GM19468 (cell line): ENCODE measurements around the gene PRKCH.

Experiments
- ATAC-seq: cut with Tn5 transposase; IDR thresholded peaks from one replicate; pipeline ENCODE4 v1.9.1; 2021; ENCODE audit warnings: mild to moderate bottlenecking, moderate library complexity, moderate number of reproducible peaks; ENCODE audit not compliant: unreplicated experiment; ENCODE audit errors: extremely low read depth

Gene PRKCH

GRCh38 chr14:61498811-61499210 lies 177.4 kb downstream of the PRKCH start:
- no peak for ATAC-seq

GRCh38 chr14:61499991-61500390 lies 178.6 kb downstream of the PRKCH start:
- ATAC-seq, result no peak

DNA sequence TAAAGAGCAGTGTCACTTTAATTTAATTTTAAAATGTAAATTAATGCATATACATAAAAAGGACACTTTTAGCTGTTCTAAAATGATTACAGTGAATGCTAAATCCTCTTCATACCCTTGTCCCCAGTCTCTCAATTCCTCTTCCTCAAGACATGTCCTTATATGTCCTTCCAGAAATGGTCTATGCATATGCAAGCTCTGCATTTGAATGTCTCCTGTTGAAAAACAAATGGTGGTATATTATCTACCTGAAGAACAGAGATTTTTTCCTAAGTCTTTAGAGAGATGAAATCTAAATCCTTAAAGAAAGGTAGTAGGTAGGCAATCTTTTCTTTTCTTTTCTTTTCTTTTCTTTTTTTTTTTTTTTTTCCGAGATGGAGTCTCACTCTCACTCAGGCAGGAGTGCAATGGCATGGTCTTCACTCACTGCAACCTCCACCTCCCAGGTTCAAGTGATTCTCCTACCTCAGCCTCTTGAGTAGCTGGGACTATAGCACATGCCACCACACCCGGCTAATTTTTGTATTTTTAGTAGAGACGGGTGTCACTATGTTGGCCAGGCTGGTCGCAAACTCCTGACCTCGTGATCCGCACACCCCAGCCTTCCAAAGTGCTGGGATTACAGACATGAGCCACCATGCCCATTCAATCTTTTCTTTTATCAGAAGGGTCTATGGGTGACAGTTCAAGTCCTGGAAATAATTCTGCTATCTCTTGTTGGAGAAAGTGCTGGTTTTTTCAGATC lies 180.5 kb downstream of the PRKCH start:
- ATAC-seq, result no peak

GRCh38 chr14:61502459-61503093 lies 181.2 kb downstream of the PRKCH start:
- no peak for ATAC-seq

DNA sequence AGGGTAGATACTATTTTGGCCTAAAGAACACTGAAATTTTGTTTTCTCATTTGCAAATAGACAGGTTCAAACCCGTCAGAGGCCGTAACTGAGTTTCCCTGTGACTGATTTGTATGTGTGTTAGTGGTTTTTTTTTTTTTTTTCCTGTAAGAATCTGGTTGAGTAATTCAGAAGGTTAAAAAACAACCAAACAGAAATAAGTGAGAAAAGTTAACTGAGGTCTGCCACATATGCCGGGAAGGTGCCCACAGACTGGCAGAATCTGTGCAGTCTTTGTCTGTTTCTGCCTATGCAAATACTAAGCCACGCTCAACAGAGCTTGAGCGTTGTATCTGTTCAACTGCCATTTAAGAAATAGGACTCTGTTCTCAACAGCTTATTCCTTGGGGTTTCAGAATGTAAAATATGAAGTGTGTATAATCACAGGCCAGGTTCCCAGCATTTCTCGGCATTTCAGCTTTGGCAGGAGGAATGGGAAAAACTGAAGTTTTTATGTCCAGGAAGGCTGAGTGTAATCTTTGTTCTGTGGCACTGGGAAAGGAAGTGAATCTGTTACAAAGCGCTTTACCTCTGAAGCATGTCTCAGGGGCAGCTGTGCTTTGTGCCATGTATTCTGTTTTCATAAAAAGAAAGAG lies 181.9 kb downstream of the PRKCH start:
- peak; percentile 83 for ATAC-seq

- ATAC-seq, result no peak
These were observed 183.5 kb downstream of the PRKCH start for GRCh38 chr14:61504901-61505300.

GRCh38 chr14:61505815-61506809 lies 184.7 kb downstream of the PRKCH start:
- ATAC-seq, result no peak

DNA sequence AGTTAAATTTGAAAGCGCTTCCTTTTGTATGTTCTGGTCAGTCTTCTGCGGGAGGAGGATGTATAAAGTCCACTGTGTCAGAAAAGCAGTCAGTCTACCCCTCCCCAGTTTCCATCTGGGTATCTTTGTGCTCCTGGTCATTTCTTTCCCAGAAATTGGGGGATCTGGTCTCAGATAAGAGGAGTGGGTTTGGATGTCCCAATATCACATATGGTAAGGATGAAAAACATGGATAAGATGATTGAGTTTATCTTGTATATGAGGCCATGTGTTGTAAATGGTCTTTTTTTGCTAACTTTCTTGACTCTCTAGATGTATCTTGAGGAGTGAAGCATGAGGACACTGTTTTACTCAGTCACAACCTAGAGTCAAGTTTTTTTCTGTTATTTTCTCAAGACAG lies 187.1 kb downstream of the PRKCH start:
- ATAC-seq, result no peak

- ATAC-seq, result no peak
These were observed 189.6 kb downstream of the PRKCH start for GRCh38 chr14:61510736-61511557.

DNA sequence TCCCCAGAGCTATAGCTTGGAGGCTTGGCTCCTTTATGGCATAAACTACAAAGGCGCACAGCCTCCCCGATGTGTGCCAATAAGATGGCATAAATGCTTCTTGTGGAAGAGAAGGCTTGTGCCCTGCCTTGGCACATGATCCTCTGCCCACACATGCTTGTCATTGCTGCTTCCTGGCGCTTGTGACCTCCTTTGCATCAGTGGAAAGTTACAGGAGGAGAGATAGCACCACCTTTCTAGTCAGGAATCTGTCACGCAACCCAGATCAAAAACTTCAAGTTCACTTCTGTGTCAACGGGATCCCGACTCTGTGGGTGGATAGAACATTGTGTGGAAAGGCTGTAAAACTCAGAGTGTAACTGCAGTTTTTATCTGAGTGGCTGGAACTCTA lies 190.2 kb downstream of the PRKCH start:
- ATAC-seq, result no peak

- ATAC-seq, result no peak
These were observed 190.9 kb downstream of the PRKCH start for GRCh38 chr14:61512026-61512834.

GRCh38 chr14:61513986-61514830 lies 192.8 kb downstream of the PRKCH start:
- ATAC-seq, result no peak

GRCh38 chr14:61514927-61515326 lies 193.5 kb downstream of the PRKCH start:
- ATAC-seq, result no peak

DNA sequence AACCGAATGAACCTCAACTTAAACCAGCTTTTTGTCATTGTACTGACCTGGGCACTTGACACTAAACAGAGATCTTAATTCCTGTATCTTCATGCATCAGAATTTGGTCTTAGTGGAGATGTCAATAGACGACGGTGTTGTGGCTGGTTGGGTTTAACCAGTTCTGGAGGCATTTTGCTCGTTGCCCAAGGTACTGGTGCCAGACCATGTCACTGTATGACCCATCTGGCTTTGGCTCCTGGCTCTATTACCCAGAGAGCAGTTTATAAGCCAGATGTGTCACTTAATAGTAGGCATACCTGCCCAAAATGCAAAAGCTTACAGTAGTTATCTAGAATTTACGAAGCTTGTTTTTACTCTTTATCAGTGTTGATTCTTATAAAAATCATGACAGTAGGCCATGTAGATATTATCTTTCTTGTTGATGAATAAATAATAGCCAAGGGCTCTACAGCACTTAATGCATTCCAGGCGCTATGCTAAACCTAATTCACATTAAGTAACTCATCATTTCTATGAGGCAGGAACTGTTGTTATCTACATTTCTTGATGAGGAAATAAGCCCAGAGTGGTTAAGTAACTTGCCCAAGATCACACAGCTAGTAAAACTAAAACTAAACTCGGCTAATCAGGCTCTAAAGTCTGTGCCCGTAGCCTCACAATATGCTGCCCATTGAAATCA lies 194.2 kb downstream of the PRKCH start:
- ATAC-seq, result no peak

- no peak for ATAC-seq
These were observed 194.9 kb downstream of the PRKCH start for GRCh38 chr14:61516118-61516743.

DNA sequence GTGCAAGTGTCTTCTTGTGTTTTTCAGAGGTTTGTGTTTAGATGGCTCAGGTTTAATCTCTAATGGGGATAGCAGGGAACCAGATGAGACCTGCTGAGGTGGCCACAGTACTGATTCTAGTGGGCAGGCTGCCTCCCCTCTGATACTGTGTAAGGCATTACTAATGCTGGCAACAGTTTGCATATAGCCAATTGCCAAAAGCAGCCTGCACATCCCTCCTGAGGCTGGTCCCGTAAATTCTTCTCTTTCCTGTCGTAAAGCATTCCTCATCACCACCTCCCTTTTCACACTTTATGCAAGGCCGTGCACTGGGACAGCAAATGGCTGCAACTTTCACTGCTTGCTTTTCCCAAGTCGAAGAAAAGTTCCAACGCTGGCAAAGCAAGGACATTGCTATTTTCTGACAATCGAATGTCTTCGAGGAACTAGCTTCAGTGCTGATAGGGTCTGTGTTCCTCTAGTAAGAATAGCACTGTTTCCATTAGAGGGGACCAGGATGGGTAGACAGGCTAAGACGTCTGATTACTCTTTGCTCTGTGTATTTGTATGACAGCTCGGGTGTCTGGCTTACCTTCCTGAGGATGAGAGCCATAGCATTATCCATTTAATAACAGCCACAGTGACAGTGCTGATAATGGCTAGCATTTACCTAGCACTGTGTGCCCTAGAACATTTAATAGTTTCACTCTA lies 195.7 kb downstream of the PRKCH start:
- no peak for ATAC-seq
